Measurements from ENCODE around the gene CLDN5.
A peak's percentile ranks its signal among the peaks of the same experiment; 100 is the strongest.

The CLDN5 gene

GRCh38 chr22:19480789-19481188 is 43.4 kb downstream of the CLDN5 start:
- DNase-seq (ENCODE audit: low read depth in 2 of 2): no peak

GRCh38 chr22:19480173-19480568 is 44.0 kb downstream of the CLDN5 start:
- DNase-seq (ENCODE audit: low read depth in 2 of 2): no peak

- DNase-seq (ENCODE audit: low read depth in 2 of 2): peak; percentile 89 to 91
Observed at GRCh38 chr22:19479355-19480172, 44.6 kb downstream of the CLDN5 start, which contains the start of gene CDC45. Gene CDC45, plus strand, starts transcription at chr22:19479920. Its CDS starts 49 bp downstream, at chr22:19479969.

GRCh38 chr22:19478901-19479354 is 45.3 kb downstream of the CLDN5 start, which contains the start of gene UFD1:
Gene UFD1, minus strand, starts transcription at chr22:19479193. Its CDS starts 108 bp downstream, at chr22:19479085.
- DNase-seq (ENCODE audit: low read depth in 2 of 2): peak; percentile 68 to 71

GRCh38 chr22:19478045-19478900 is 45.9 kb downstream of the CLDN5 start:
- no peak for DNase-seq (ENCODE audit: low read depth in 2 of 2)

- no peak for DNase-seq (ENCODE audit: low read depth in 2 of 2)
Observed at GRCh38 chr22:19477321-19478044, 46.7 kb downstream of the CLDN5 start.

- DNase-seq (ENCODE audit: low read depth in 2 of 2): no peak
Observed at GRCh38 chr22:19476023-19476422, 48.2 kb downstream of the CLDN5 start.

GRCh38 chr22:19473578-19473977 is 50.6 kb downstream of the CLDN5 start:
- no peak for DNase-seq (ENCODE audit: low read depth in 2 of 2)

All from stimulated activated CD8-positive, alpha-beta memory T cell treated with anti-CD3 and anti-CD28 coated beads, Interleukin-15, amount 100 ng/mL, for 48 hours (primary cell).